NCI-H2081 treated with DMSO at 0.1 percent for 48 hours (cell line): ENCODE results near the gene PLK4.
"Not testable (repeated sequence)": the region's sequence is repeated elsewhere in the genome, so short reads cannot be mapped to it uniquely, and the experiment has no call there.

Source experiments
- DNase-seq: peaks from one replicate; lab custom pipeline; 2025; lab: John Stamatoyannopoulos, UW

Gene PLK4

DNA sequence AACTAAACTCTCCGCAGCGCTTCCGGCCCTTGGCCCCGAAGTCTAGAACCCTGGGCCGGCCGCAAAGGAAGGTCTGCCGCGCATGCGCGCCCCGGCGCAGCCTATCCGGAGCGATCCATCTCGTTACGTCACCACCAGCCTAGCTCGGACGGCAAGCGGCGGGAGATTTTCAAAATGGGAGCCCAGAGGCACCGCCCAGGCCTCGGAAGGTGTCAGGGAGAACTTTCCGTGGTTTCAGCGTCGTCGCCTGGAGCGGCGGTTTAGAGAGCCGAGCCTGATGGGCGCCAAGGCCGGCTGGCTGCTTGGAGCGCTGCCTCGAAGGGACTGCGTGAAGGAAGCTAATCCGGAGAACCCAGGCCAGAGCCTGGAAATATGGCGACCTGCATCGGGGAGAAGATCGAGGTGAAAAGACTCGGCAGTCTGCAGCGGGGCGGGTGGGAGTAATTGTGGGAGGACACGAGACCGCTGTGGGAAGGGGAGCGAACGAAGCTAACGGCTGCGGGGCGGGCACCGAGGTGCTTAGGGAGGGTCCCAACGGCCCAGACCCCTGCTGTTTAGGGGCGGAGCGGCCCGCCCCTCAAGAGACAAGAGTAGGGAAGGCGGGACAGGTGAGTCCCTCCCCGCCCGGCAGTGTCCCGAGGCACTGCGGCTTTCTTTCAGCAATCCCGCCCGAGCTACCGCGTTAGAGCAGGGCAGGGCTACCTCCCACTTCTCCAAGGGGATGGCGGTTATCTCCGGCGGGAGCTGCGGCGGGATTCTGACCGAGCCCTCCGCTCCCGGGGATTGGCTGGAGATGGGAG, at the start of gene PLK4:
PLK4 (plus strand) TSS at position 131 of the 800 bp plus-strand sequence; CDS start at position 373, 242 bp downstream.
- peak; percentile 63 for DNase-seq

DNA sequence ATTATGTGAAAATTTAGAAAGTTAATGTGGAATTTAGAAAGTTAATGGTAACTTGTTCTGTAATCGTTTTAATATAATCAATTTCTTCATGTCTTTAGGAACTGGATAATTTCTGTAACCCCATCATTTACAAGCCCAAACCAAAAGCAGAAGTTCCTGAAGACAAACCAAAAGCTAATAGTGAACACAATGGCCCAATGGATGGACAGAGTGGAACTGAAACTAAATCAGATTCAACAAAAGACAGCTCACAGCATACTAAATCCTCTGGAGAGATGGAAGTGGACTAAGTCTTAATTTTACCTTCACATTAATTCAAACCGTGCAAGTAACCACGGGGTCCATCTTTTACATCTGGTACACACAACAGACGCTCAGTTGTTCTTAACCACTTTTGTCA, 48.1 kb upstream of the PLK4 start:
- no peak for DNase-seq

- DNase-seq, result no peak
Measured at GRCh38 chr4:127843704-127844600, 36.7 kb upstream of the PLK4 start.

- DNase-seq, result no peak
Measured at GRCh38 chr4:127844601-127845116, 36.0 kb upstream of the PLK4 start.

DNA sequence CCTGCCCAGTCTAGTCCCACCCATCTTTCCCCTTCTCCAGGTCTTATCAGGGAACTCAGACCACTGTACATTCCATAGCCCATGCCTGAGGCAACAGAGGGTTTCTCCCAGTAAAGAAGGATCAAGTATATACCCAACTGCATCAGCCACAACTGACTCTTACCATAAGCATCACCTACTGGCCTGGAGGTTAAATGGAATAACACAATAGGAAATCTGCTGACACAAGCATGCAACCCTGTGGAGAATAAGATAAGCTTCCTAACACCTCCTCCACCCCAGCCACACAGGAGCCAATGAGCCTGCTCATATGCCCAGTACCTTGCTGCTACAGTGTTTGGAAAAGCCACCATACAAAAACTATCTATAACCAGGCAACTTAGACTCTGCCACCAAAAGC, 34.6 kb upstream of the PLK4 start:
- DNase-seq, result no peak

- DNase-seq, result no peak
Measured at GRCh38 chr4:127846765-127847164, 33.9 kb upstream of the PLK4 start.

DNA sequence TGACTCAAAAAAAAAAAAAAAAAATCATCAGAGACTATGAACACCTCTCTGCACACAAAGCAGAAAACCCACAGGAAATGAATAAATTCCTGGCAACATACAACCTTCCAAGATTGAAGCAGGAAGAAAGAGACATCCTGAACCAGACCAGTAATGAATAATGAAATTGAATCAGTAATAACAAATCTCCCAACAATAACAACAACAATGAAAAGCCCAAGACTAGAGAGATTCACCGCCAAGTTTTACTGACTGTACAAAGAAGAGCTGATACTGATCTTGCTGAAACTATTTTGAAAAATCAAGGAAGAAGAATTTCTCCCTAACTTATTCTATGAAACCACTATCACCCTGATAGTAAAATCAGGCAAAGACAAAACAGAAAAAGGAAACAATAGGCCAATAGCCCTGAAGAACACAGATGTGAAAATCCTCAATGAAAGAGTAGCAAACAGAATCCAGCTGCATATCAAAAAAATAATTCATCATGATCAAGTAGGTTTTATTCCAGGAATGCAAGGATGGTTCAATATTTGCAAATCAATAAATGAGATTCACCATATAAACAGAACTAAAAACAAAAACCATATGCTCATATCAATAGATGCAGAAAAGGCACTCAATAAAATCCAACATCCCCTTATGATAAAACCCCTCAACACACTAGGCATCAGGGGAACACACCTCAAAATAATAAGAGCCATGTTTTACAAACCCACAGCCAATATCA, 31.0 kb upstream of the PLK4 start:
- DNase-seq, result no peak

DNA sequence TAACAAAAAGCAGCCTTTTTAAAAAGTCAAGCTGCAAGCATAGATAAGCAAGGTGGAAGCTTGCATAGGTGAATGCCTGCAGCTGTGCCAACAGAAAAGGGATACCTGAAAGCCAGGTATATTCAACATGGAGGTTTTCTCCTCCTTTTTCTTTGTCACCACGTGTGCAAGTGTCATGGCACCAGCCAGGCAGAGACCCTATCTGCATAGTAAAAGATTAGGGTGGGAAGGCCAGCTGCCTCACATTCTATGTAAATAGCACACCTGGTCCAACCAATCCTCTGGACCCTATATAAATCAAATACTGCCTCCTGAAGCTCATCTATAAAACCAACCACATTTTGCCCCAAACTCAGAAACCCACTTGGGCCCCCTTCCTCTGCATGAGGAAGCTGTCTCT, 28.0 kb upstream of the PLK4 start:
- no peak for DNase-seq

- DNase-seq, result no peak
Measured at GRCh38 chr4:127856196-127856812, 24.4 kb upstream of the PLK4 start.

GRCh38 chr4:127856813-127857447, 23.8 kb upstream of the PLK4 start:
- DNase-seq, result no peak

GRCh38 chr4:127857641-127858040, 23.1 kb upstream of the PLK4 start:
- no peak for DNase-seq

DNA sequence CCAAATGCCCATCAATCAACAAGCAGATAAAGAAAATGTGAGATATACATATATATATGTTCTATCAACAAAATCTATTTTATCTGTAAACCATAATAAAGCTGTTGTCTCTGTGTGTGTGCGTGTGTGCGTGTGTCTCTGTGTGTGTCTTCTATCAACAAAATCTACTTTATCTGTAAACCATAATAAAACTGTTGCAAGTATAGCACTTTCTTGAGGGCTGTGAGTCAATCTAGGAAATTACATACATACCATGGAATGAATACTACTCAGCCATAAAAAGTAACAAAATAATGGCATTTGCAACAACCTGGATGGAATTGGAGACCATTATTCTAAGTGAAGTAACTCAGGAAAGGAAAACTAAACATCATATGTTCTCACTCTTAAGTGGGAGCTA, 12.5 kb upstream of the PLK4 start:
- DNase-seq, result no peak

- no peak for DNase-seq
Measured at GRCh38 chr4:127870281-127870680, 10.4 kb upstream of the PLK4 start.

GRCh38 chr4:127870688-127871087, 10.0 kb upstream of the PLK4 start:
- no peak for DNase-seq

DNA sequence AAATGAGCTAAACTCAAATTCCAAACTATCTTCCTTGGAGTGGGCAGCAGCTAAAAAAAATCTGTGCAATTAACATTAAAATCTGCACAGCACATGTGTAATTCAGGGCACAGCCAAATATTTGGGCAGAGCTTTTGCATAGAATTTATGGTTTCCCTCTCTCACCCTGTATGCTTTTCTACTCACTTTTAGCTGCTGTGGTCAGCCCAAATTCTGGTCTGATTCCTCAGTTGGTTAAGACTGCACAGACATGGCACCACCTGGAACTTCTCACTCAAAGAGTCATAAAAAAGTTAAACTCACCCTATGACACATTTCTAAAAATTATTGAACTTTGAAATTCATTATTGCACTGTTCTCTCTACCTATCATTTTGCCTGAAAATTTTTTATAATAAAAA, 4.9 kb upstream of the PLK4 start:
- no peak for DNase-seq

DNA sequence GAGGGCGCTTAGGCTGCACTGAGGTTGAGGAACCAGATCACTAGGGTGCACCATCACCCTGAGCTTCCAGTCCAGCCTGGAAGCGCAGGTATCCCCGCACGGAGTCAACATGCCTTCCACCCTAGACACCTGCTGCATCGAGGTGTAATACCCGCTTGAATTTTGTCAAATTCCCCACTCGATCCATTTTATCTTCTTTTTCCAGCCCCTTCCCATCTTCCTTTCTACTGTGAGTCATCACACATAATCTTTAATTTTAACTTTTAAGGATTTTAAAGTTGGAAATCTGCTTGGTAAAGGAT, 821 bp downstream of the PLK4 start:
- DNase-seq, result no peak

GRCh38 chr4:127888559-127888958, 7.9 kb downstream of the PLK4 start:
- DNase-seq, result no peak

- no peak for DNase-seq
Measured at GRCh38 chr4:127889903-127890302, 9.2 kb downstream of the PLK4 start.

- DNase-seq, result no peak
Measured at GRCh38 chr4:127896069-127896468, 15.4 kb downstream of the PLK4 start.

DNA sequence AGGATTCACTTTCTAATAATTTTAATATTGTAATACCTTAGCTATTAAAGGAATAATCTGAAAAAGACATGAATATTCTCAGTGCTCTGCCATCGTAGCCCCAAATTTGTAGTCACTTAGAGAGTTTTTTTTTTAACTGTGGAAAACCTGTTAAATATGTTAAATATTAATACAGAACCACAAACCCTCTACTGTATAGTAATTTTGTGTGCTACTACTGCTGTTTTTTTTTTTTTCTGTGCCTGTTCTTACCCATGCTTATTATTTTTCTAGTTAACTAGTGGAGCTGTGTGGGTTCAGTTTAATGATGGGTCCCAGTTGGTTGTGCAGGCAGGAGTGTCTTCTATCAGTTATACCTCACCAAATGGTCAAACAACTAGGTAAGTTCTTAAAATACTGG, 15.8 kb downstream of the PLK4 start:
- no peak for DNase-seq

DNA sequence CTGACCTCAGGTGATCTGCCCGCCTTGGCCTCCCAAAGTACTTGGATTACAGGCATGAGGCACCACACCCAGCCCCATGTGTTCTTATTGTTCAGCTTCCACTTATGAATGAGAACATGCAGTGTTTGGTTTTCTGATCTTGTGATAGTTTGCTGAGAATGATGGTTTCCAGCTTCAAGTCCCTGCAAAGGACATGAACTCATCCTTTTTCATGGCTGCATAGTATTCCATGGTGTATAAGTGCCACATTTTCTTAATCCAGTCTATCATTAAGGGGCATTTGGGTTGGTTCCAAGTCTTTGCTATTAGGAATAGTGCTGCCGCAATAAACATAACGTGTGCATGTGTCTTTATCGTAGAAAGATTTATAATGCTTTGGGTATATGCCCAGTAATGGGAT, 19.0 kb downstream of the PLK4 start:
- DNase-seq, result not testable (repeated sequence)

- no peak for DNase-seq
Measured at GRCh38 chr4:127905029-127905428, 24.3 kb downstream of the PLK4 start.
